Astrocyte (in vitro differentiated cells and primary cell): ENCODE results near the gene SP4.

Experiments used
- CTCF ChIP-seq: IDR thresholded peaks from 2 replicates; pipeline ENCODE4 v1.5.1; 2011; ENCODE audit warnings: low read depth, mild to moderate bottlenecking, inconsistent platforms, low read length, moderate library complexity; ENCODE audit not compliant: insufficient read depth
- EZH2 ChIP-seq: IDR thresholded peaks from 2 replicates; pipeline ENCODE4 v1.6.1; 2012; ENCODE audit warnings: mild to moderate bottlenecking, low read length, inconsistent platforms; ENCODE audit not compliant: insufficient read depth

GRCh38 chr7:21472029-21472428, 44.1 kb downstream of the SP4 start:
- TF ChIP-seq CTCF, result no peak
- TF ChIP-seq EZH2, result no peak
